Hindlimb muscle (tissue), 1 donor: Measurements from ENCODE around the gene DCDC1. TPM values are rescaled to one million over a fixed set of nuclear protein-coding genes. Genes with fewer than 3 reads are reported as not detected.

Source experiments
- DNase-seq: peaks from one replicate; pipeline ENCODE4 v3.0.0-alpha.2; 2013
- polyA plus RNA-seq: library from polyadenylated mRNA; unstranded; fragments of 120-200 nt; gene quantifications from one replicate; pipeline ENCODE4 v1.2.1, GENCODE V29; 2013; ENCODE audit not compliant: insufficient read length

DCDC1 gene
- polyA plus RNA-seq, 1 donor, result 0.08 TPM

GRCh38 chr11:31106326-31106725 lies 263.2 kb downstream of the DCDC1 start:
- no peak for DNase-seq

GRCh38 chr11:31102875-31103274 lies 266.7 kb downstream of the DCDC1 start:
- DNase-seq, result no peak

- no peak for DNase-seq
These were observed 267.2 kb downstream of the DCDC1 start for GRCh38 chr11:31102316-31102715.

- no peak for DNase-seq
These were observed 273.2 kb downstream of the DCDC1 start for GRCh38 chr11:31096191-31096805.

GRCh38 chr11:31092638-31093037 lies 276.9 kb downstream of the DCDC1 start:
- no peak for DNase-seq

GRCh38 chr11:31089117-31089516 lies 280.4 kb downstream of the DCDC1 start:
- no peak for DNase-seq

- DNase-seq, result no peak
These were observed 299.9 kb downstream of the DCDC1 start for GRCh38 chr11:31069447-31070205.

GRCh38 chr11:31060880-31061279 lies 308.7 kb downstream of the DCDC1 start:
- DNase-seq, result no peak

GRCh38 chr11:31059529-31059928 lies 310.0 kb downstream of the DCDC1 start:
- DNase-seq, result no peak

GRCh38 chr11:31050061-31050765 lies 319.3 kb downstream of the DCDC1 start:
- no peak for DNase-seq

GRCh38 chr11:31045335-31045734 lies 324.2 kb downstream of the DCDC1 start:
- DNase-seq, result no peak

- DNase-seq, result no peak
These were observed 339.3 kb downstream of the DCDC1 start for GRCh38 chr11:31030138-31030792.

- DNase-seq, result no peak
These were observed 343.2 kb downstream of the DCDC1 start for GRCh38 chr11:31026315-31026714.

- no peak for DNase-seq
These were observed 347.5 kb downstream of the DCDC1 start for GRCh38 chr11:31022080-31022479.

GRCh38 chr11:31019786-31020185 lies 349.8 kb downstream of the DCDC1 start:
- DNase-seq, result no peak

- no peak for DNase-seq
These were observed 364.3 kb downstream of the DCDC1 start for GRCh38 chr11:31005202-31005601.

- DNase-seq, result no peak
These were observed 368.1 kb downstream of the DCDC1 start for GRCh38 chr11:31001427-31001826.

- DNase-seq, result no peak
These were observed 369.2 kb downstream of the DCDC1 start for GRCh38 chr11:31000381-31000780.

GRCh38 chr11:30992513-30992849 lies 377.1 kb downstream of the DCDC1 start:
- no peak for DNase-seq

- no peak for DNase-seq
These were observed 377.6 kb downstream of the DCDC1 start for GRCh38 chr11:30991802-30992512.

GRCh38 chr11:30991376-30991775 lies 378.2 kb downstream of the DCDC1 start:
- DNase-seq, result no peak

GRCh38 chr11:30990625-30991296 lies 378.8 kb downstream of the DCDC1 start:
- no peak for DNase-seq
